ENCODE measurements around the gene CFAP61. TPM values are rescaled to one million over a fixed set of nuclear protein-coding genes. Genes with fewer than 3 reads are reported as not detected.

The CFAP61 gene
- total and polyA plus RNA-seq, 9 of the 15 experiments (the other 6 are each of a cell fraction or from before 2014, with no cell fraction given) = 0.11 TPM; not detected in 8

DNA sequence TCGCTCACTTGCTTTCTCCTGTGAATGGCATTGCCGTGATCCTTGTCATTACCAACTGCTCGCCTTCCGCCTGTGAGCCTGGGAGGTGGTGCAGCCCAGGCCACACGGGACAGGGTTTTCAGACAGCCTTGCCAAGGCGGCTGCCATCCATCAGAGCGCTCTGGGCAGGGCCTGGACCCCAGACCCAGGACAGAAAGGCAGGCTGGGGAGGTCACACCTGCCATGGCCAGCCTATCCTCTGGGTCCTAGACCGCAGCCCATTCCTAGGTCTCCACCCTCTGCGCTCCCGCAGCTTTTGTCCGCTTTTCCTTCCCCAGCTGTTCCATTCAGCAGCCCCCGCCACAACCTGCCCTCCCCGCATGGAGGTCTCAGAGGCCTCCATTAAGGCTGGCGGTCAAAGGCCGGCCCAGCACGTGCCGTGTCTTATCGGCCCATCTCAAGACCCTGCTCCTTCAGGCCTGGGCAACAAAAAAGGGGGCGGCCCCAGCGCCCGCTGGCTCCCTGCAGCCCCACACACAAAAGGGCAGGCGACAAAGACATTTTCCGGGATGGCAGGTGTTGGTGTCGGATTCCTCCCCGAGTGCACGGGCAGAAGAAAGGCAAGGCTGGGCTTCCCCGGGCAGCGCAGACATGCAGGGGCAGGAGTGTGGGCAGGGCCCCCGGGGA, 343.7 kb downstream of the CFAP61 start (continued):
- TF ChIP-seq, protein P1, sequence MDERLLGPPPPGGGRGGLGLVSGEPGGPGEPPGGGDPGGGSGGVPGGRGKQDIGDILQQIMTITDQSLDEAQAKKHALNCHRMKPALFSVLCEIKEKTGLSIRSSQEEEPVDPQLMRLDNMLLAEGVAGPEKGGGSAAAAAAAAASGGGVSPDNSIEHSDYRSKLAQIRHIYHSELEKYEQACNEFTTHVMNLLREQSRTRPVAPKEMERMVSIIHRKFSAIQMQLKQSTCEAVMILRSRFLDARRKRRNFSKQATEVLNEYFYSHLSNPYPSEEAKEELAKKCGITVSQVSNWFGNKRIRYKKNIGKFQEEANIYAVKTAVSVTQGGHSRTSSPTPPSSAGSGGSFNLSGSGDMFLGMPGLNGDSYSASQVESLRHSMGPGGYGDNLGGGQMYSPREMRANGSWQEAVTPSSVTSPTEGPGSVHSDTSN (CRISPR knock-in tag; IDR thresholded peaks at IDR 0.05; ENCODE audit: low read depth) = no peak
- TF ChIP-seq, protein P1 (tag; conservative IDR thresholded peaks at IDR 0.05; ENCODE audit: low read depth) = no peak
- TF ChIP-seq ETV6 (IDR thresholded peaks at IDR 0.05; ENCODE audit: borderline replicate concordance in 1 of 2, low read depth in 2 of 2, low read length in 1 of 2) (no peak), ETV6 (CRISPR knock-in tag; IDR thresholded peaks at IDR 0.05; ENCODE audit: borderline replicate concordance) (no peak), HMG20B (CRISPR knock-in tag; IDR thresholded peaks at IDR 0.05) (no peak), SMAD1 (IDR thresholded peaks at IDR 0.05; ENCODE audit: low read depth, low read length, partially characterized antibody) (no peak)
- TF ChIP-seq, protein P2, sequence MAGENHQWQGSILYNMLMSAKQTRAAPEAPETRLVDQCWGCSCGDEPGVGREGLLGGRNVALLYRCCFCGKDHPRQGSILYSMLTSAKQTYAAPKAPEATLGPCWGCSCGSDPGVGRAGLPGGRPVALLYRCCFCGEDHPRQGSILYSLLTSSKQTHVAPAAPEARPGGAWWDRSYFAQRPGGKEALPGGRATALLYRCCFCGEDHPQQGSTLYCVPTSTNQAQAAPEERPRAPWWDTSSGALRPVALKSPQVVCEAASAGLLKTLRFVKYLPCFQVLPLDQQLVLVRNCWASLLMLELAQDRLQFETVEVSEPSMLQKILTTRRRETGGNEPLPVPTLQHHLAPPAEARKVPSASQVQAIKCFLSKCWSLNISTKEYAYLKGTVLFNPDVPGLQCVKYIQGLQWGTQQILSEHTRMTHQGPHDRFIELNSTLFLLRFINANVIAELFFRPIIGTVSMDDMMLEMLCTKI (IDR thresholded peaks at IDR 0.05; ENCODE audit: partially characterized antibody) = no peak
- TF ChIP-seq, protein P3, sequence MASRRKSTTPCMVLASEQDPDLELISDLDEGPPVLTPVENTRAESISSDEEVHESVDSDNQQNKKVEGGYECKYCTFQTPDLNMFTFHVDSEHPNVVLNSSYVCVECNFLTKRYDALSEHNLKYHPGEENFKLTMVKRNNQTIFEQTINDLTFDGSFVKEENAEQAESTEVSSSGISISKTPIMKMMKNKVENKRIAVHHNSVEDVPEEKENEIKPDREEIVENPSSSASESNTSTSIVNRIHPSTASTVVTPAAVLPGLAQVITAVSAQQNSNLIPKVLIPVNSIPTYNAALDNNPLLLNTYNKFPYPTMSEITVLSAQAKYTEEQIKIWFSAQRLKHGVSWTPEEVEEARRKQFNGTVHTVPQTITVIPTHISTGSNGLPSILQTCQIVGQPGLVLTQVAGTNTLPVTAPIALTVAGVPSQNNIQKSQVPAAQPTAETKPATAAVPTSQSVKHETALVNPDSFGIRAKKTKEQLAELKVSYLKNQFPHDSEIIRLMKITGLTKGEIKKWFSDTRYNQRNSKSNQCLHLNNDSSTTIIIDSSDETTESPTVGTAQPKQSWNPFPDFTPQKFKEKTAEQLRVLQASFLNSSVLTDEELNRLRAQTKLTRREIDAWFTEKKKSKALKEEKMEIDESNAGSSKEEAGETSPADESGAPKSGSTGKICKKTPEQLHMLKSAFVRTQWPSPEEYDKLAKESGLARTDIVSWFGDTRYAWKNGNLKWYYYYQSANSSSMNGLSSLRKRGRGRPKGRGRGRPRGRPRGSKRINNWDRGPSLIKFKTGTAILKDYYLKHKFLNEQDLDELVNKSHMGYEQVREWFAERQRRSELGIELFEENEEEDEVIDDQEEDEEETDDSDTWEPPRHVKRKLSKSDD (conservative IDR thresholded peaks at IDR 0.05; ENCODE audit: low read length) = no peak
- TF ChIP-seq, protein P4, sequence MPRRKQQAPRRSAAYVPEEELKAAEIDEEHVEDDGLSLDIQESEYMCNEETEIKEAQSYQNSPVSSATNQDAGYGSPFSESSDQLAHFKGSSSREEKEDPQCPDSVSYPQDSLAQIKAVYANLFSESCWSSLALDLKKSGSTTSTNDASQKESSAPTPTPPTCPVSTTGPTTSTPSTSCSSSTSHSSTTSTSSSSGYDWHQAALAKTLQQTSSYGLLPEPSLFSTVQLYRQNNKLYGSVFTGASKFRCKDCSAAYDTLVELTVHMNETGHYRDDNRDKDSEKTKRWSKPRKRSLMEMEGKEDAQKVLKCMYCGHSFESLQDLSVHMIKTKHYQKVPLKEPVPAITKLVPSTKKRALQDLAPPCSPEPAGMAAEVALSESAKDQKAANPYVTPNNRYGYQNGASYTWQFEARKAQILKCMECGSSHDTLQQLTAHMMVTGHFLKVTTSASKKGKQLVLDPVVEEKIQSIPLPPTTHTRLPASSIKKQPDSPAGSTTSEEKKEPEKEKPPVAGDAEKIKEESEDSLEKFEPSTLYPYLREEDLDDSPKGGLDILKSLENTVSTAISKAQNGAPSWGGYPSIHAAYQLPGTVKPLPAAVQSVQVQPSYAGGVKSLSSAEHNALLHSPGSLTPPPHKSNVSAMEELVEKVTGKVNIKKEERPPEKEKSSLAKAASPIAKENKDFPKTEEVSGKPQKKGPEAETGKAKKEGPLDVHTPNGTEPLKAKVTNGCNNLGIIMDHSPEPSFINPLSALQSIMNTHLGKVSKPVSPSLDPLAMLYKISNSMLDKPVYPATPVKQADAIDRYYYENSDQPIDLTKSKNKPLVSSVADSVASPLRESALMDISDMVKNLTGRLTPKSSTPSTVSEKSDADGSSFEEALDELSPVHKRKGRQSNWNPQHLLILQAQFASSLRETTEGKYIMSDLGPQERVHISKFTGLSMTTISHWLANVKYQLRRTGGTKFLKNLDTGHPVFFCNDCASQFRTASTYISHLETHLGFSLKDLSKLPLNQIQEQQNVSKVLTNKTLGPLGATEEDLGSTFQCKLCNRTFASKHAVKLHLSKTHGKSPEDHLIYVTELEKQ (CRISPR knock-in tag; IDR thresholded peaks at IDR 0.05) = no peak
